Pancreas (tissue), 10 donors: ENCODE data around the gene KLF4. TPM values are rescaled to one million over a fixed set of nuclear protein-coding genes. Genes with fewer than 3 reads are reported as not detected.

Experiments used
- ATAC-seq, 4 donors: fragments of 200-7000 bp; cut with Tn5 transposase; one replicate each; pipeline versions ENCODE4 v1.8.0 to v1.9.1; 2020; ENCODE audit warnings: mild to moderate bottlenecking in 4 of 4, moderate library complexity in 4 of 4
- DNase-seq, 6 donors: peaks; one replicate each; pipeline ENCODE4 v3.0.0-alpha.2; 2020
- FAIRE-seq: peaks from 2 replicates; lab custom pipeline; 2012; peaks lifted over from hg19 to GRCh38; lab: Jason Lieb, UNC
- H3K27ac ChIP-seq, 4 donors: fragments of 200-600 bp; sonication (generic); 1 replicate in 3 of 4; 2 replicates in 1 of 4; pipeline versions ENCODE4 v1.5.0 to v1.8.0; 2020
- H3K27me3 ChIP-seq, 4 donors: fragments of 200-600 bp; one replicate each; pipeline ENCODE4 v1.8.0; 2021
- H3K36me3 ChIP-seq, 3 donors: fragments of 200-600 bp; sonication (generic) in 1 of 3; one replicate each; pipeline versions ENCODE4 v1.5.0 to v1.8.0; 2020 to 2021
- H3K4me1 ChIP-seq, 3 donors: fragments of 200-600 bp; one replicate each; pipeline ENCODE4 v1.8.0; 2021
- H3K4me3 ChIP-seq, 4 donors: fragments of 200-600 bp; sonication (generic) in 2 of 4; one replicate each; pipeline versions ENCODE4 v1.5.0 to v1.8.0; 2020 to 2021
- H3K9me3 ChIP-seq, 4 donors: fragments of 200-600 bp; one replicate each; pipeline ENCODE4 v1.8.0; 2021
- CTCF ChIP-seq, 4 donors: fragments of 200-600 bp; sonication (generic) in 3 of 4; IDR thresholded peaks; one replicate each; pipeline versions ENCODE4 v1.5.0 to v1.8.0; 2021; ENCODE audit warnings: antibody characterized with exemption in 4 of 4
- WGBS, 2 donors: extraction: QIAGEN DNeasy Blood & Tissue Kit; methylation state at CpG; one replicate each; pipeline ENCODE4 v1.1.7; 2013; 5-methylcytosine and 5-hydroxymethylcytosine counted together
- intact Hi-C, 3 donors: fragments of 100-400 bp; cut with DNase I; formaldehyde crosslinking; loops; one replicate each; pipeline versions ENCODE4 v1.11.1 to v1.14.2; 2022
- polyA plus RNA-seq, 2 donors: library from polyadenylated mRNA; stranded (reverse); fragments of 200-250 nt; gene quantifications; one replicate each; pipeline ENCODE4 v1.2.3, GENCODE V29; 2013
- total RNA-seq, 6 donors: library from RNA; stranded (reverse); fragmentation: NEBNext Ultra II Directional in 4 of 6; extraction: Animal tissue kit (Norgen Biotek cat#: 25700) in 4 of 6; gene quantifications; one replicate each; pipeline versions ENCODE4 v1.2.1 to v1.2.4, GENCODE V29; 2021 to 2023
- donor health status: healthy with polysubstance abuse.
- donor health status: DM: no; HTN: no; CAD: no; lungs with moderate emphysema.
- donor health status: DM: no; HTN: no; CAD: no.
- donor health status: control.
- donor health status: control.
- donor health status: Bipolar disorder and iron deficiency.
- donor health status: DM: yes; HTN: yes; CAD: no.
- donor health status: DM: no; HTN: no; CAD: no.
- donor health status: DM: no; HTN: no; CAD: no.
- donor health status: DM: yes; HTN: yes; CAD: no.

The KLF4 gene
- total and polyA plus RNA-seq, 8 donors: 3.2 to 9.9 (median 5.7) TPM

GRCh38 chr9:107443786-107444185, 45.8 kb downstream of the KLF4 start:
- H3K9me3 ChIP-seq: no peaks in the 10 kb centered on the region
- DNase-seq: no peak
- H3K4me3 ChIP-seq: no peak overlapping the region
- H3K36me3 ChIP-seq: no peaks in the 10 kb centered on the region
- no peaks in the 10 kb centered on the region for H3K27me3 ChIP-seq
- H3K4me1 ChIP-seq: no peaks in the 10 kb centered on the region
- WGBS, 2 donors: 59 to 74% methylated on average over 1 of the region's 1 CpG
- FAIRE-seq: no peak
- H3K27ac ChIP-seq: no peak overlapping the region
- no peak for ATAC-seq
- intact Hi-C loops: no loop called here
- TF ChIP-seq CTCF (IDR thresholded peaks at IDR 0.05): no peak

- DNase-seq (no peak), ATAC-seq (no peak), FAIRE-seq (no peak)
- Histone ChIP-seq H3K4me3 (no peak overlapping the region), H3K27me3 (no peaks in the 10 kb centered on the region), H3K27ac (no peak overlapping the region), H3K36me3 (no peaks in the 10 kb centered on the region), H3K4me1 (no peaks in the 10 kb centered on the region), H3K9me3 (no peaks in the 10 kb centered on the region)
- intact Hi-C loops: no loop called here
- WGBS, 2 donors: 49 to 52% methylated on average over 3 of the region's 3 CpGs
- TF ChIP-seq CTCF (IDR thresholded peaks at IDR 0.05): no peak
Measured at GRCh38 chr9:107439991-107440456, 49.5 kb downstream of the KLF4 start.

- intact Hi-C loops: no loop called here
- no peaks in the 10 kb centered on the region for H3K36me3 ChIP-seq
- DNase-seq: no peak
- WGBS, 2 donors: 45 to 49% methylated on average over 7 of the region's 7 CpGs
- no peaks in the 10 kb centered on the region for H3K9me3 ChIP-seq
- H3K27me3 ChIP-seq: no peaks in the 10 kb centered on the region
- TF ChIP-seq CTCF (IDR thresholded peaks at IDR 0.05): no peak
- H3K4me3 ChIP-seq: no peak overlapping the region
- no peak for ATAC-seq
- no peak overlapping the region for H3K27ac ChIP-seq
- H3K4me1 ChIP-seq: no peaks in the 10 kb centered on the region
- FAIRE-seq: no peak
Measured at GRCh38 chr9:107438211-107439031, 51.1 kb downstream of the KLF4 start.

GRCh38 chr9:107437716-107438115, 51.9 kb downstream of the KLF4 start:
- intact Hi-C loops: no loop called here
- Histone ChIP-seq H3K36me3 (no peaks in the 10 kb centered on the region), H3K27me3 (no peaks in the 10 kb centered on the region), H3K4me3 (no peak overlapping the region), H3K4me1 (no peaks in the 10 kb centered on the region), H3K9me3 (no peaks in the 10 kb centered on the region), H3K27ac (no peak overlapping the region)
- FAIRE-seq: no peak
- no peak for ATAC-seq
- WGBS, 2 donors: 69 to 70% methylated on average over 6 of the region's 6 CpGs
- no peak for DNase-seq
- no peak for TF ChIP-seq CTCF (IDR thresholded peaks at IDR 0.05)

- ATAC-seq (no peak), DNase-seq (no peak), FAIRE-seq (no peak)
- WGBS, 2 donors: 78 to 88% methylated on average over 1 of the region's 1 CpG
- no peak for TF ChIP-seq CTCF (IDR thresholded peaks at IDR 0.05)
- no peaks in the 10 kb centered on the region for H3K9me3 ChIP-seq
- peaks cover 0 to 2% (median 0%) of the 10 kb centered on the region in 3 donors for H3K4me1 ChIP-seq
- intact Hi-C loops: no loop called here
- no peaks in the 10 kb centered on the region for H3K36me3 ChIP-seq
- no peaks in the 10 kb centered on the region for H3K27me3 ChIP-seq
- H3K27ac ChIP-seq: no peak overlapping the region
- no peak overlapping the region for H3K4me3 ChIP-seq
Measured at GRCh38 chr9:107435415-107435814, 54.2 kb downstream of the KLF4 start.
